Loucy (cell line): ENCODE data around the gene CD200R1.

ENCODE experiments used
- EZH2phosphoT487 ChIP-seq: fragments of 200-600 bp; IDR thresholded peaks from 2 replicates; pipeline ENCODE4 v1.6.1; 2018; ENCODE audit warnings: antibody characterized with exemption, mild to moderate bottlenecking, moderate library complexity, borderline replicate concordance
- TF ChIP-seq, protein P1 (sequence below): fragments of 200-600 bp; sonication (generic); conservative IDR thresholded peaks from 2 replicates; pipeline ENCODE4 v1.5.1; 2014; ENCODE audit warnings: mild to moderate bottlenecking, antibody characterized with exemption, low read length

DNA sequence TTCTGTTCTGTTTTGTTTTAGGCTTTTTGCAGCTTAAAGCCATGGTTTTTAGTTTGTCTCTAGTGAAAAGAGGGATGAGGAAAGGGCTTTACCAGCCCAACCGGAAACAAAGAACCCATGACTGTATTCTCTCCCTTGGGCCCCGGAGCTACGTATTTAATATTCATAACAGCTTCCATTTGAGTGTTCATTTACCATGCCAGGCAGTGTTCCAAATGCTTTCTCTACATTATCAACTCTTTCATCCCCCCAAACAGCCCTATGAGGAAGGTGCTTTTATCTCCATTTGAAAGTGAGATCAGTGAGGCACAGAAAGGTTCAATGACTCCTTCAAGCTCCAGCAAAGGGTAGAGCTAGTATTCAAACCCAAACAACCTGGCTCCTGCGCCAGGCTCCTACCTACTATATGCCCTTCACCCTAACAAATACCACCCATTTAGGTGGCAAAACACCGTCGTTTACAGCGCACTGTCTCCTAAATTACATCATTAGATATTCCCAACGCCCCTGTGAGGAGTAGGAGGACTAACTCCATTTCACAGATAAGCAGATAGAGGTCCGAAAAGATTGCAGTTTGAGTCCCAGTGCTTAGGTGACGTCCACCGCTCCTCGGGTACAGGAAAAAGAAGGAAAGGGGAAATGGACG is 43.8 kb upstream of the CD200R1 start:
- TF ChIP-seq, protein P1, sequence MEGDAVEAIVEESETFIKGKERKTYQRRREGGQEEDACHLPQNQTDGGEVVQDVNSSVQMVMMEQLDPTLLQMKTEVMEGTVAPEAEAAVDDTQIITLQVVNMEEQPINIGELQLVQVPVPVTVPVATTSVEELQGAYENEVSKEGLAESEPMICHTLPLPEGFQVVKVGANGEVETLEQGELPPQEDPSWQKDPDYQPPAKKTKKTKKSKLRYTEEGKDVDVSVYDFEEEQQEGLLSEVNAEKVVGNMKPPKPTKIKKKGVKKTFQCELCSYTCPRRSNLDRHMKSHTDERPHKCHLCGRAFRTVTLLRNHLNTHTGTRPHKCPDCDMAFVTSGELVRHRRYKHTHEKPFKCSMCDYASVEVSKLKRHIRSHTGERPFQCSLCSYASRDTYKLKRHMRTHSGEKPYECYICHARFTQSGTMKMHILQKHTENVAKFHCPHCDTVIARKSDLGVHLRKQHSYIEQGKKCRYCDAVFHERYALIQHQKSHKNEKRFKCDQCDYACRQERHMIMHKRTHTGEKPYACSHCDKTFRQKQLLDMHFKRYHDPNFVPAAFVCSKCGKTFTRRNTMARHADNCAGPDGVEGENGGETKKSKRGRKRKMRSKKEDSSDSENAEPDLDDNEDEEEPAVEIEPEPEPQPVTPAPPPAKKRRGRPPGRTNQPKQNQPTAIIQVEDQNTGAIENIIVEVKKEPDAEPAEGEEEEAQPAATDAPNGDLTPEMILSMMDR, result no peak
- no peak for TF ChIP-seq EZH2phosphoT487
